Kidney capillary endothelial cell (primary cell): ENCODE results near the gene RNF19B.

Source experiments
- DNase-seq: peaks from one replicate; pipeline ENCODE4 v3.0.0-alpha.2; 2018; ENCODE audit warnings: low spot score

RNF19B gene

DNA sequence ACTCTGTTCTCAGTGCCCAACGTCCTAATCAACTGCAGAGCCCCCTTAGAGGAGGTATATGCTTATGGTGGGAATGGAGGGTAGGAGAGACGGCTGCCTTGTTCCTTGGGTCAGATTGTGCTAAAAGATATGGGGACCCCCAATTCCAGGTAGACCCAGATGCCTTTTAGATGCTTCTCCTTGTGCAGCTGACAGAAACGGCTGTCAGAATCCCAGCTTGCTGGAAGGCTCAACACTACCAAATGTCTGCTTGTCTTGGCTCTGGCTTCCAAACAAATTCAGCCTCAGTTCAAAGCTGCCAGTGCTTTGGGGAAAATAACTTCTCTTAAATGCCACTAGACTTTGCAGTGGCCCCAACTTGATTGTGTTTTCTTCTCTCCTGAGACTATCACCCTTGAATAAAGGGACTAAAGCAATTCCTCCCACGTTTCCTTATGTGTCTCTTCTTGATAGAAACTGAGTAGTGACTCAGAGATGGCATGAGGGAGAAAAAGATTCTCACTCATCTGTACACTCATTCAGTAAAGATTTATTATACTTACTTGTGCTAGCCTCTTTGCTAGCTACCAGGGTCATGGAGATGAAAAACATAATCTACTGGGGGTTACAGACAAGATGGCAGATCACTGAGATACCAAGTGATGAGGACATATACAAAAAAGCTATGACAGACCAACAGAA is 3.4 kb upstream of the RNF19B start:
- DNase-seq = no peak

DNA sequence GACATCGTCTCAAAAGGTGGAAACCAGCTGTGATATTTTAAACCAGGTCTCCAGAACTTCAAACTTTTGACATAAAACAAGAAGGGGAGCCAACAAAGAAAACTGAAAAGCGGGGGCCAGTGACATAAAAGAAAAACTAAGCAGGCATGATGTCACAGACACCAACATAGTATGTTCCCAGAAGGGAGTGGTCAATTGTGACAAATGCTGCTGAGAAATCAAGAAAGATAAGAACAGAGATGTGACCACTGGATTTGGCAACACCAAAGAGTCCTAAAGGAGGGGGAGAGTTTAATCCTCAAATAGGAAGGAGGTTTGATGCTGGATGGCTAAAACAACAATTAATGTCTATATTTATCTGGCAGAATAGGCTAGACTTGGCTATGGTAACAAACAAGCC is 2.3 kb upstream of the RNF19B start:
- no peak for DNase-seq

DNA sequence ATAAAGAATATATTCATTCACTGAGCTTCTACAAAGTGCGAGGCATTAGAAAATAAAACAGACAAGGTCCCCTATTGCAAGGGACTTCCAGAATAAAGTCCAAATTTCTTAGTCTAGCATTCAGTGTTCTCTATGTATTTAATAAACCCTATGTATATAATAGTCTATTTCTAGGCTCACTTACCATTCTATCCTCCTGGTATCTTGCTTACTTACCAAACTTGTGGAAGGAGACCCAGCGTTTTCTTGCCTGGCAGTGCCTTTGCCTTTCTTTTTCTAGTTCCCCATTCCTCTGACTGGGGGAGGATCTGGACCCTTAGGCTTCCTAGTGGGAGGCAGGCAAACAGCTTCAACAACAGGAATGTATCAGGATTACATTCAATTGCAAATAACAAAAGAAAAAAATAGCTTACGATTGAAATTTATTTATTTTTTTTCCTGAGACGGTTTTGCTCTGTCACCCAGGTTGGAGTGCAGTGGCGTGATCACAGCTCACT is 690 bp upstream of the RNF19B start:
- DNase-seq = no peak

DNA sequence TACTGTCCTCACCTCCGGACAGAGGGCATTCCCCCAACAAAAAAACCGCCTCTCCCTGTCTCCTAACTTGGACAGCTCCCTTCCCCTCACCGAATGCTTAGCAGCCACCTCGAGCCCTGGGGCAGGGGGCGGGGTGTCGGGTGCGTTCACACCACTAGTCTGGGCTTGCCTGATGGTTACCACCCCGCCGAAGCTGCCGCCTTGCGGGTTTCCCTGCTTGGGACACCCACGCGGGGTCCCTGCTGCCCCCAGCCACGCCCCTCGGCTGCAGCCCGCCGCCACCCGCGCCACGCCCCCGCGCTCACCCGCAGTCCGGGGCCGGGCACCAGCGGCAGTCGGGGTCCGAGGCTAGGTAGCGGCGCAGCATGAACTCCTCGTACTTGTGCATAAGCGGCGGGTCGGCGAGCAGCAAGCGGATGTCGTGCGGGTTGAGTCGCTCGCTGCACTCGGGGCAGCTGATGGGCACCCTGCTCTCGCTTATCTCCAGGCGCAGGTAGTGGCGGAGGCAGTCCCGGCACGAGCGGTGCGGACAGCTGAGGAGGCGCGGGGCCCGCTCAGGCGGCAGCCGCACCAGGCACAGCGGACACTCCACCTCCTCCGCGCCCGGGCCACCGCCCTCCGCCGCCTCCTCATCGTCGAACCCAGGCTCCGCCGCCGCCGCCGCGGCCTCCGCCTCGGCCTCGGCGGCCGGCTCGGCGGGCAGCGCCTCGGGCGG is 706 bp downstream of the RNF19B start:
- peak; percentile 36 for DNase-seq

DNA sequence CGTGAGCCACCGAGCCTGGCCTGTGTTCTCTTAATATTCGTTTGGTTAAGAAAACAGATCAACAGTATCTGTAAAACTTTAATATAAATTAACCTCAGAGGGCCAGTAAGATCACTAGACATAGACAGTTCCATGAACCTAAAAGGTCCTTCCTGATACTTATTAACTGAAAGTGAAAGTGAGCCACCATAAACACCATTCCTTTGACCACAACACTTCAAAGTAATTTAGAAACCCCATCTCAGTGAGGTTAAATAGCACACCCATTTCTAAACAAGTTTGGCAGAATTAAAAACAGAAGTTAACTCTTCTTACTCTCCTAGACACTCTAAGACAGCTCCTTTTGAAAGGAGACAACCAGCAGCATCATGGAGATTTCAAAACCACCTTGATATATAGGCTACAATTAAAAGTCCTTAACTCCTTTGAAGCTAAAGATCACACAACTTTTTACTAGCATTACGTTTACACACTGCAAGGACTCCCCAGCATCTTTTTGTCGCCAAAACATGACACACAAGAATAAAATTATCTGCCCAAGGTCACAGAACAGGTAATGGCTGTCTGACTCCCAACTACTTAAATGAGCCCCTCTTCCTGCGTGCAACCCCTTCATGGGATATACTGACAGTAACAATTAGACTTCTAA is 2.2 kb downstream of the RNF19B start:
- no peak for DNase-seq

DNA sequence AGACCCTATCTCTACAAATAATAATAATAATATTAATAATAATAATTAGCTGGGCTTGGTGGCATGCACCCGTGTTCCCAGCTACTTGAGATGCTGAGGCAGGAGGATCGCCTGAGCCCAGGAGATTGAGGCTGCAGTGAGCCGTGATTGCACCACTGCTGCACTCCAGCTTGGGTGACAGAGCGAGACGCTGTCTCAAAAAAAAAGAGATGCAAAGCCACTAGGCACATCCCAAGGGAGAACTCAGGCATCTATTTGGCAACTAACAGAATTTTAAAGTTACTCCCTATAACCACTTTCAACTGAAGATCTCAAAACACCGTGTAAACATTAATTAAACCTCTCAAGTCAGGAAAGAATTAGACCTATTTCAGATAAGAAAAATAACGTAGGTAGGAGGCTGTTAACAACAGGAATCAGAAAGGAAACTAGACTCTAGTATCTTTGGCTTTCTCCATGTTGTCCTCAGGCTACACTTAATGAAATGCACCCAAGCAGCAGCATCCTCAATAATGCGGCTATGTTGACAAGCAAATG is 3.7 kb downstream of the RNF19B start:
- no peak for DNase-seq

DNA sequence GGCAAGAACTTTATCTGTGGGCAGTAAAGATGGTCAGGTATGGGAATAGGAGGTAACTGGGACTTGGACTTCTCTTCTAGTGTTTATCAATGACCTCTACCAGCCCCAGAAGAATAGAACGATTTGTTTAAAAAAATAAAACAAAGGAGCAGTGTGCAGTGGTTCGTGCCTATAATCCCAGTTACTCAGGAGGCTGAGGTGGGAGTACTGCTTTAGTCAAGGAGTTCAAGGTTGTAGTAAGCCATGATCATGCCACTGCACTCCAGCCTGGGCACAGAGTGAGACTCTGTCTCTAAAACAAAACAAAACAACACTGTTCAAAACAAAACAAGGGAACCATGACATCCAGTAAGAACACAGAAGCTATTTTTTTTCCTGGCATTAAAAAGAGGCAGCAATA is 4.3 kb downstream of the RNF19B start:
- no peak for DNase-seq

DNA sequence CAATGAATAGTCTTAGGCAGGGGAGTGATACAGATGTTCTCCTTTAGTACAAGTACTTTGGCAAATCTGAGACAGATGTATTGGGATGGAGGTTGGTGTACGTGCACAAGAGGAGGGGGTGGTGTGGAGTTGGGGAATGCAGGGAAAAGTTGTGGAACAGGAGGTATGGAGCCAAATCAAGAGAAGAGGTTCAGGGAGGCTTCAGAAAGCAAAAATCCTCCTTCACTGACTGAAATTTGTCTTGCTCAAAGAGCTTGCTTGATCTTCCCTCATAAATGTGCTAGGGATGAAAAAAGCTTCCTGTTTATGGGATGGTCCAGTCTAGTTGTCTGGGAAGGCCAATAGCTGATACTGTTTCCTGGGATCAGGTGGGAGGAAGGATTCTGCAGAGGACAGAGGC is 5.8 kb downstream of the RNF19B start:
- no peak for DNase-seq

DNA sequence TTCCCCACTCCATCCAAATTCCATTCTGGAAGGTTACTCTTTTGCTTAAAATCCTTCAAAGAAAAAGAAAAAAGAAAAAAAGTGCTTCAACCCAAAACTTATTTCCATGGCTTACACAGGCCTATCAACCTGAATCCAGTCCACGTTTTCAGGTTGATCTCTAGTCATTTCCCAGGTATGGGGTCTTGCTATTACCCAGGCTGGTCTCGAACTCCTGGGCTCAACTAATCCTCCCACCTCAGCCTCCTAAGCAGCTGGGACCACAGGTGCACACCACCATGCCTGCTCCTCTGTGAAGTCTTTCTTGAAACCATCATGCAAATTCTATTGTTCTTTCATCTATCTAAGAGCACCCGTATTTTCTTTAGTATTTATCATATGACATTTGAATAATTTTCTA is 7.6 kb downstream of the RNF19B start:
- DNase-seq = no peak

DNA sequence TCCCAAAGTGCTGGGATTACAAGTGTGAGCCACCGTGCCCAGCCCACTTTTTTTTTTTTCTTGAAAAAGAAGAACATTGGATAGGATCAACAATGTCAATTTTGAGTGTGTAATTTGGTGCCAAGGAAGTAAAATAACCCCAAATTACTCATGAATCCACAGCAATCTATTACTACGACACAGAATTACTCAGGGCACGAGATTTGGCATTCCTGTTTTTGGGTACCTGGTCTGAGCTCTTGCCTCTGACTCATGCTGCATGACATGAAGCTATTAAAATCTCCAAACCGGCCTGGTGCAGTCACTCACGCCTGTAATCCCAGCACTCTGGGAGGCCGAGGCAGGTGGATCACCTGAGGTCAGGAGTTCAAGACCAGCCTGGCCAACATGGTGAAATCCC is 10.4 kb downstream of the RNF19B start:
- no peak for DNase-seq

DNA sequence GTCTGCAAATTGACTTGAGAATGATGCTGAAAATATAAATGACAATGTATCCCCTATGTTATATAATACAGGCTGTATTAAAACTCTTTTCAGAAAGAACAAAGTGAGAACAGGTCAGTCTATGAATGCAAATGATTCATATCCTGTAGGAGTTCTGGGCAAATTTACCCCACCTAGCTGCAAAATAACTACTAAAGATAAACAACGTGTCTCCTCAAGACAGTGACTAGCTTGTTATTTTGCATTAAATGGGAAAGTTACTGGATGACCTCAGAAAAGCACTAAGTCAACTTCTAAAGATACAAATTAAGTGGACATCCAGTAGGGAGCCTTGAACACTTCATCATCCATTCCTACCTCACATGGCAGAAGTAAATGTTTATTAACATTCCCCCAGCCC is 11.1 kb downstream of the RNF19B start:
- peak; percentile 81 for DNase-seq

DNA sequence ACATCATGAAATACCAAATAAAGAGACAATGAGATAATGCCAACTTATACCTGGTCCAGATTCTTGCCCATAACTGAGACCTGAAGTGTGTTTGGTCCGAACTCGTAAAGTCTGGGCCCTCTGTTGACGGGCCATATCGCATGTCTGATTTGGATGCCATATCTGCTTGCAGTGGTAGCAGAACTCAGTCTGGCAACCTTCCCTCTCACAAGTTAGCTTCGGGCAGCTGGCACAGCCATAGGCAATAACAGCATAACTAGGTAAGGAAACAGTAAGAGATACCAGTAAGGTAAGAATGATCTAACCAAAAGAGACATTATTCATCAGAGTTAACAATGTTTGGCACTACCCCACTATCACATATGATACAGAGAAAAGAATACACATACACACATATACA is 15.1 kb downstream of the RNF19B start:
- DNase-seq = no peak

DNA sequence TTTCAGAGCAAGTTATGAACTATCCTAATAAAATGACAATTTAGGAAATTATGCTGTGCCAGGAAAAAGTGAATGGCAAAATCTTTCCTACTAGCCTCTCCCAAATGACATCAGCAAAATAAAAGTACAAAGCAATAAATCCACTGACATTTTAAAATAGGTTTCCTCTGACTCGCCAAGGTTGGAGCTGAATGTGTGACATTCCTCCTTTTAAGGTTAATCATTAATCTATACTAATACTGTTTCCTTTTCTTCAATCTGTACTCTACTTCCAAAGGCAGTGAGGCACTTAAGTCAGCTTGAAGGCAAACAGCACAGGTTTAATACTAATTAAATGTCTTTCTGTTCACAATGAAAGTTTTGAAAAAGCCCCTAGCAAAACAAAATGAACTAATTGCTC is 15.7 kb downstream of the RNF19B start:
- DNase-seq = no peak

DNA sequence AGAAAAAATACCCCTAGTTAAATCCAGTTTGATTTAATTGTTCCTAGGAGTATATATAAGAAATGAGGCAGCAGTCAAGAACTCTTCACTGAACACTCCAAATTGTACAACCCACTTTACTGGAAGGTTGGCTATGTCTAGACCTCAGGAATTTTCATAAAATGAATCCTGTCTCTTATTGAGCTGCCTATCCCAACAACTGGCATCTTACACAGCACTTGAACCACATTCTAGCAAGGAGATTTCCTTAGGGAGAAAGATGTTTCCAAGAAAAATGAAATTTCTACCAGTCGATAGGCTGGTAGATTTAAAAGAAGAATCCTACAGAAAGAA is 16.3 kb downstream of the RNF19B start:
- no peak for DNase-seq

DNA sequence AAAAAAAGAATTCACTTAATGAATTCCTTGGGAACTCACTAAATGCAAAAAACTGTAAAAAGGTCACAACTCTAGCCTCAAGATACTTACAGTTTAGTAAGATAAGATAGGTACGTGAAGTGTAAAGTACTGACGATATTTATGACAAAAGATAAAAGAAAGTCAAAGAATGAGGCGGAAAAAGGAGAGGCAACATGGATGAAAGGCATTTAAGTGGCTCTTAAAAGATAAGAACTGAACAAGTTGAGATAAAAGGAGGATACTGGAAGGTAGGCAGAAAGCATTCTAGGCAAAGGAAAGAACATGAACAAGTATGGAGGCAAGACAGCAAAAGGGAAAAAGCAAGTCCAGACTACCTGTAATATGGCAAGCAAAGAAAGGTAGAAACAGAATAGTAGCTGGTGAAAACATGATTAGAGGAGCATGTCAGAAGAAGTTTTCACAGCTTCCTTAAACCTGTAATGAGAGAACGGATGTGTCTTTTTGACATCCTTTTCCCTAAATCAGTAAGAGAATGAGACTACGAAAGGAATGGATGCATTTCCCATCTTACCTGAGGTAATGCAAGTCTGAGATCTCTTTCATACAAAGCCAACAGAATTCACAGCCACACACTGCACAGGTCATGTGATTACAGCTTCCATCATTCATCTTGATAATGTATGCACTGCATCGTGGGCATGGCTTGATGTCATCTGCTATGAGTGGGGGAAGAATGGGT is 16.8 kb downstream of the RNF19B start:
- DNase-seq = no peak

DNA sequence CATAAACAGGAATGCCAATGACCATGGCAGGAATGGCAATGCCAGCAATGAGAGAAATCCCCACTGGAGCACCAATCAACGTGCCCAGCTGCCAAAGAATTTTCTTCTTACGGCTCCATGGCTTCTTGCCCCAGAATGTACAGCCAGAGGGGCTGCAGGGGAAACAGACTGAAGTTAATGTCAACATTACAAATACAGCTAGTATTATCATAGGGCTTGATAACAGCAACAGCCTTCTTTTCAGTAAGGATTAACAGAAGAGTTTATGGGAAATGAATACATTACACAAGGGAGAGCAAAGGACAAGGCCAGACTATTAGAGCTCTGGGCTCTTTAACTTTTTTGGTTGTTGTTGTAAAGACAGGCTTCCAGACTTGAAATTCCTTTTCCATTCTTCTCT is 18.2 kb downstream of the RNF19B start:
- no peak for DNase-seq

DNA sequence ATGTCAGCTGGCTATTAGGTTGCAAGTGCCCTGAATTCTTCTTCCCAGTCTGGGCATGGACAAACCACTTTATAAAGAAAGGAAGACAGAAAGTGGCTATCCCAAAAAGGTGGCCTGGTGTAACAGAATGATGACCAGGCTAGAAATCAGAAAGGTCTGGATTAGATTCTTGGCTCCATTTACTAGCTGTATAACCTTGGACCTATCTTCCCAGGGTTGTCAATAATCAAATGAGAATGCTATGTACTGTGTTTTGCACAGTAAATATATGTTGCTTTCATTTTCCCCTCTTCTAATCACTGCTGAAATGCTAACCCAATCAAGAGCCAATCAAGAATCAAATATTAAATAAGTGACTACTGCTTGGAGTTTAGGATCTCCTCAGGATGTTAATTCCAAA is 20.4 kb downstream of the RNF19B start:
- DNase-seq = no peak

DNA sequence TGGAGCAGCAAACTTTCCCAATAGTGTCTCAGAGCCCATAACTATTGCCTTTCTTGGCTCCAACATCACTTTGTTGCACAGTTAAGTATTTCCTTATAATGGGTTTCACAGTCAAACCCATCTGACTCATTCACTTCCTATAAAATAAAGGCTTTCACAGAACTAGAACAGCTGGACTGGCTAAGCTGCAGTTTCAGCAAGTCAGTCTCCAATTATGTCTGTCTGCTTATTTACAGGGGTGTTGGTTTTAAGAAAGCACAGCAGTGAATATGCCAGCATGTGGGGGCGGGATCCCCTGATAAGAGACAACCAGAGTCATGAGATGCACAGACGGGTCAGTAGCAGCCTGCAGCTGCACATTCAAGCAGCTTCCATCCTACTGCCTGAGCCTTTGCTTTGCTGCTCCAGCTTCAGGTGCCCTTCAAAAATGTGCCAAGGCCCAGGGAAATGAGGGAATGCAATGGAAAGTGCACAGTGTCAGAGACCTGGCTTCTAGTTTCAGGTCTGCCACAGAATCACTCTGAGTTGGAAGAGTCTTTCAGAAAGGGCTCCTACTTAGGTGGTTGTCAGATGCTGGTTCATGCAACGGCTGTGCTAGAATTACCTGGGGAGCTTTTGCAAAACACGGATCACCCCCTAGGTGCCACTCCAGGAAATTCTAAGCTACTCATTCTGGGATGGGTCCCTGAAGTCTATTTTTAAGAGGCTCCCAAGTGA is 24.8 kb downstream of the RNF19B start:
- peak; percentile 83 for DNase-seq

DNA sequence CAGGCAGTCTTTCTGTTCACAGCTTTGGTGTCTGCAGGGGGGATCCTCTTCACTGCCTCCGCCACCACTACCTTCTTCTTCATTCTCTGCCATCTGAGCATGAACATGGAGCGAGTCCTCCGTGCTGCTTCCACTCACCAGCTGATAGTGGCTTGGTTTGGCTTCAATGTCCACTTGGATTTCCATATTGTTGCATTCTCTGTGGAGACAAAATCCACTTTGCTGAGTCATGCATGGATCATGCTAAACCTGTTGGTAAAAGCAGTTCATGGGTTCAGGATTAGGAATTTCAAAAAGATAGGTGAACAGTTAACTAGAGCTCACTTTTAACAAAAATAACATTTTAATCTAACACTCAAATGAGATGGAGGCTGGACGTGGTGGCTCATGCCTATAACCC is 27.5 kb downstream of the RNF19B start:
- no peak for DNase-seq

DNA sequence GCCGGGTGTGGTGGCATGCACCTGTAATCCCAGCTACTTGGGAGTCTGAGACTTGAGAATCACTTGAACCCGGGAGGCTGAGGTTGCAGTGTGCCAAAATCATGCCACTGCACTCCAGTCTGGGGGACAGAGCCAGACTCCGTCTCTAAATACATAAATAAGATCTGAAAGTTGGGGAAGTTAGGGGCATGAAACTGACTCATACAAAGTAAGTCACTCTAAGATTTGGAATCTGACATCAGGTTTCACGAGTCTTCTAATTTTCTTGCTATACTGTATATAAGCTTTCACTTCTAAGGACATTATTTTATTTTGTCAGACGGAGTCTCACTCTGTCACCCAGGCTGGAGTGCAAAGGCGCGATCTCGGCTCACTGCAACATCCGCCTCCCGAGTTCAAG is 30.1 kb downstream of the RNF19B start:
- DNase-seq = no peak

DNA sequence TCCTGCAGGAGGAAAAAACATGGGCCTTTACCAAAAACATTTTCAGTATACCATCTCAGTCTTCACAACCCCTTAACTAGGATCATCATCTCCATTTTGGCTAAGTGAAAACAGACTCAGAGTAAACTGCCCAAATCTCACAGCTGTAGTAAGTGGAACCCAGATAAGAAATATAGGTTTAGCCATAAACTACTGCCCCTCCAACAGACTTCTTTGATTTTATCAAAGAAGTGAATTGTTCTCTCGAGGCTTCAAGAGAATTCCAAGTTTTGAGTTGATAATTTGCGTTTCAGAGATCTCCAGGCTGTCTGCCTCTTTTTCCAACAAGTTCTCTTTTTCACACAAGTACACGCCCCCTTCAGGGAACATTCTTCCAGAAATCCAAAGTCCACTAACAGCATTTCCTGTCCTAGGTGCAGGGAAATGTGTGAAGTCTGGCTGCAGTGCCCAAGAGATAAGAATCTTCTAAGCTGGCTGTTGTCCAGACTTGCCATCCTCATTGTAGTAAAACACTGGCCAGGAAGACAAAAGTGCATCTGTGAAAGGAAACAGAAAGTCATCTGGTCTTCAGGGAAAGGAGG is 30.8 kb downstream of the RNF19B start:
- peak; percentile 84 for DNase-seq

DNA sequence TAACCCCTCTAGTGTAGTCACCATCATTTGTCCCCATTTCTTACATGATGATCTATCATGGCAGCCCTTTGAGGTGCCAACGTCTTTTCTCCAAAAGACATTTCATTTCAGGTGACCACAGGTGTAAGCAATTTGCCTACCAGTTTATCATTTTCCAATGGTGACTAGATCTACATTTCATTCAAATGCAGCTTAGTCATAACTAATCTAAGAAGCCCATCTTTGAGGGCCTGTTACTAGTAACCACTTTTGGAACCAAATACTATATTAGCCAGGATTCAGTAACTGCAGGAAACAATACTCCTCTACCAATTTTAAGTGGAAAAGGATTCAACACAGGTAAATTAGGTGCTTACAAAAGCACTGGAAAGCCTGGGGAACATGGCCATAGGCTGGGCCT is 32.8 kb downstream of the RNF19B start:
- DNase-seq = no peak
